Measurements from ENCODE around the gene SEC16A.

GRCh38 chr9:136448655-136449054 is 34.2 kb downstream of the SEC16A start:
- no peak for TF ChIP-seq CTCF (IDR thresholded peaks at IDR 0.05; ENCODE audit: low read length)
- TF ChIP-seq EZH2phosphoT487 (IDR thresholded peaks at IDR 0.05; ENCODE audit: low read length): no peak
- no peak for TF ChIP-seq EZH2 (optimal IDR thresholded peaks at IDR 0.05; ENCODE audit: low read depth, low read length)
